Testis (tissue), 2 donors: ENCODE measurements around the gene TENM4.

Experiments
- CTCF ChIP-seq, 3 experiments: fragments of 450-650 bp in 2 of 3; fragments of 200-600 bp in 1 of 3; sonication (generic) in 1 of 3; IDR thresholded peaks; one replicate each; pipeline ENCODE4 v1.5.1; 2016 to 2019; ENCODE audit warnings: antibody characterized with exemption in 3 of 3, mild to moderate bottlenecking in 2 of 3, moderate library complexity in 1 of 3
- POLR2A ChIP-seq: fragments of 450-650 bp; IDR thresholded peaks from one replicate; pipeline ENCODE4 v1.6.1; 2017; ENCODE audit warnings: antibody characterized with exemption, mild to moderate bottlenecking, moderate library complexity

- TF ChIP-seq CTCF (IDR thresholded peaks at IDR 0.05), result no peak
- no peak for TF ChIP-seq POLR2A
Measured at GRCh38 chr11:79232346-79232745, 208.5 kb downstream of the TENM4 start.
